ENCODE results near the gene ELFN1.

The ELFN1 gene

GRCh38 chr7:1696671-1697498 lies 26.8 kb downstream of the ELFN1 start:
- DNase-seq: no peak

DNA sequence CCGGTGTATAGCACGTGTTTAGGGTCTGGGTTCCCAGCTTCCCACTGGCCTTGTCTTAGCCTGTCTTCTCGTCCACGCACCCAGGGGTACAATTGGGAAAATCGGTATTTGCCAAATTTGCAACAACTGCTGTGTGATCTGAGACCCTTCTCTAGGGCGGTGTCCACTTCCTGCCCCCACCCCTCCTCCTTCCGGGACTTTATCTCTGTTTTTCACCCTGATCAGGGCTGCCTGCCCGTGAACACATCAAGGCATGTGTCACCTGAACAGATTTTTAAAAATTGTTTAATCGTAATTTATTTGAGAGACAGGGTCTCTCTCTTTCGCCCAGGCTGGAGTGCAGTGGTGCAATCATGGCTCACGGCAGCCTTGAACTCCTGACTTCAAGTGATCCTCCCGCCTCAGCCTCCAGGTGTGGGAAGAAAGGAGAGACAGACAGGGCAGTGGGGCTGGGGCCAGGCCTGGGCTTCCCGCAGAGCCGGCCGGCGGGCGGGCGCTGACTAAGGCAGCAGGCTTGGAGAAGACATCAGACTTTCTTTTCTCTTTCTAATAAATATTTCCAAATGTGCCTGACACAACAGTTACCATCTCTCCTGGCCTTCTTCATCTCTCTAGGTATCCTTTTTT lies 27.5 kb downstream of the ELFN1 start:
- no peak for DNase-seq

DNA sequence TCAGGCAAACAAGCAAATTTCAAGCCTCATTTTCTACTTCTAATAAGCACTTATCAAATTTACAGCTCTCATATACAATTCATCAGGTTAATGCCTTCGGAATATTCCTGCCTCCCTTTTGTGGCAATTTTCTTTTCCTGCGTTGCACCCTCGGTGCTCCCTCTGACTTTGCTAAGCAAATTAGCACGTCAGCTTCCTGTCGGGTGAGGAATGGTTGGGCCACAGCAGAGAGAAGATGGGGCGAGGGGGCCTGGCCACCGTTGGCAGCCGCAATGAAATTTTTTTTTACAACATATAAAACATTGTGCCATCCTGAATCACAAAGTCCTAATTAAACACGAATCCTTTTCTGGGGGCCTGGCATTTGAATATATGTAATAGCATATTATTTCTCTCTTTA lies 28.1 kb downstream of the ELFN1 start:
- no peak for DNase-seq

DNA sequence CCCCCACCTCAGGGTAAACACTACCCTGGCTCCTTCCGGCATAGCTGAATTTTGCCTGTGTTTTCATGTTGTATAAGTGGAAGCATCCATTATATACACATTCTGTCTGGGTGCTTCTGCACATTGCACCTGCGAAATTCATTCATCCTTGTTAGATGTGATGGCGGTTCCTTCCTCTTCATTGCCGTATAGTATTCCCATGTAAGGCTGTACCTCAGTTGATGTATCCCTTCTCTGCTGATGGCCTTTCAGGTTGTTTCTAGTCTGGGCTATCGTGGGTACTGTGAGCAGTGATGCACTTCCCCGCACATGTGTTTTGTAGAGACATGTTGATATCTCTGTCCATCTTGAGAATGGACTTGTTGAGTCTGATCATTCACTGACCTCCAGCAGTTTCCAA lies 28.9 kb downstream of the ELFN1 start:
- DNase-seq: no peak

DNA sequence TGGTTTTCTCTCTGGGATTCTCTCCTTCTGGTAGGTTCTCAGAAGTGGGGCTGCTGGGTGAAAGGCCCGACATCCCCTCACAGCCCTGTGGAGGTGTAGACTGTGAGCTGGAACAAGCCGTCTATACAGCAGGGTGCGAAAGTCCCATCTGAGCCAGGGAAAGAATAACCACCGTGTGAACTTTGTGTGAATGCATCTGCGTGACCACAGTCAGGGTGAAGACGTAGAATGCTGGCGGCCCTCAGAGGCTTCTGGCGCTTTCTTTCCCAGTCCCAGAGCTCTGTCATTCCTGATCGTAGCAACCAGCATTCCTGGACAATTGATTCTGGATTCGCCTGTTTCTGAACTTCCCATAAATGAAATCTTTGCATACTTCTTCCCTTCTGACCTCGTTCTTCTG lies 30.0 kb downstream of the ELFN1 start:
- no peak for DNase-seq

GRCh38 chr7:1700536-1701333 lies 30.7 kb downstream of the ELFN1 start:
- no peak for DNase-seq

DNA sequence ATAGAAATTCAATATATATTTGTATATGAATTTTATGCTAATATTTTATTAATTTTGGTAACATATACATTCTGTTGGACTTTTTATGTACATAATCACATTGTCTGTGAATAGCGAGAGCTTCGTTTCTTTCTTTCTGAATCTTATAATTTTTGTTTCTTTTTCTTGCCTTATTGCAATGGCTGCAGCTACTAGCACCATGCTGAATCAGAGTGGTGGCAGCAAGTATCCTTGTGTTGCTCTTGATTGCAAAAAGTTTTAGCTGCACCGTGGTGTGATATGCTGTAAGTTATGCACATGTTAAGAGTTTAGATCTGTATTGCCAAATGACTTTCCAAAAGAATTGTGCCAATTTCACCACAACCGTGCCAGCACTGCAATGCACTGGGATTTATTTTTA lies 32.6 kb downstream of the ELFN1 start:
- DNase-seq: no peak

DNA sequence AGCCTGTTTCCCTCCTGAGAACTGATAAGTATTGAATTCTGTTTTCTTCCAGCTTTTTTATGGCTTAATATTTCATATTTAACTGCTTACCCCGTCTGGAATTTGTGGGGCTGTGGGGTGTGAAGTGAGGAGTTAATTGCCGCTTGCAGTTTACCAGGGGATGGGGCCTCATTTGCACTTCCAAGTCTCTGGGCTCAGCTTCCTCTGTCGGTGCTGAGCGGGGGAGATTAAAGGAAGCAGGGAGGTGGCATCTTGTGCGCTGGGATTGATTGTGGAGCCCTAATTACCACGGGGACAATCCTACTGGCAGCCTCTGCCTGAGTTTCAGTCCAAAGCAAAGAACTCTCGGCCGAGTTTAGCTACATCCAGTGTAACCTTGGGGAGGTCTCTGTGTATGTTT lies 33.4 kb downstream of the ELFN1 start:
- DNase-seq: no peak

DNA sequence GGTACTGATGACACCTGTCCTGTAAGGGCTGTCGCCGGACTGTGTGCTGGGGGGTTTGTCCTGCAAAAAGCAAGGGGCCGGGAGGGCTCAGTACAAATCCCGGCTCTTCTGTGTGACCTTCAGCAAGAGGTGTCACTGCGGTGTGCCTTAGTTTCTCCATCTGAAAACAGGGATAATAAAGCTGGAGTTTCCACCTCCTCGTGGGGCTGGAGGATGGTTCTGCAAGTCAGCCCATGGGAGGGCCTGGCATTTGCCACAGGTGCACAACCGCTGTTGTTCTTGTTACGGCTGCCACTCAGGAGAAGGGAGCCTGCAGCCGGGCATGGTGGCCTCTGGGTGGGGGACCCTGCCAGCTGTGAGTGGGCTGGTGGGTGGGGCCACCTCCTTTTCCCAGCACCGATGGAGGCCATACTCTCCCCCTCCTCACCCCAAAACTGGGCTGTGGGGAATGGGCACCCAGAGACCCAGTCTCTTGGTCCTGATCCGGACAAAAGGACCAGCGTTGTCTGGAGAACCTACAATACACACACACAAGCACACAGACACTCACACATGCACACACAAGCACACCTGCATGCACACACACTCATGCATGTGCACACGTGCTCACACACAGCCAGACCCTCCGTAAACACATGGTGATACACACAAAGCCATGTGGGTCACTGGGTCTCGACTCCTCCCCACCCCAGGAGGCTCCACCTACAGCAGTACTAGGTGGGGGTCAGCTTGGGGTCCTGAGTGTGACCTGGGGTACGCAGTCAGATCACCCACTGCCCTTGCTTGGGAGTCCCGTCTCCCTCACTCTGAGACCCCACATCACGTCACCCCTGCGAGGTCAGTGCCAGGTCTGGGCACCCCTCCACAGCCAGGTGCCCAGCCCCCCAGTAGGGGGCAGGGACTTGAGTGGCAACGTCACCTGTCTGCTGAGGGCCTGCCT lies 34.1 kb downstream of the ELFN1 start:
- no peak for DNase-seq

GRCh38 chr7:1704811-1705738 lies 35.0 kb downstream of the ELFN1 start:
- DNase-seq: no peak

GRCh38 chr7:1705856-1706255 lies 35.8 kb downstream of the ELFN1 start:
- no peak for DNase-seq

DNA sequence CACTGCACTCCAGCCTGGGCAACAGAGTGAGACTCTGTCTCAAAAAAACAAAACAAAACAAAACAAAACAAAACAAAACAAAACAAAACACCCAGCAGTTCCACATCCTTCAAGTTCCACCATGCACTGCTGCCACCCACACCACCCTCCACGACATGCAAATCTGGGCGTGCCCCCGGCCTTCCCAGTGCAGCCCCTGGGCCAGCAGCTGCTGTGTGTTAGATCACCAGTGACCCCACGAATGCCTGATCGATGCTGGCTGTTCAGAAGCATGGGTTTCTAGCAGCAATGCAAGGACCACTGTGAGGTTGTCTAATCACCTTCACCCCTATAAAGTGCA lies 36.3 kb downstream of the ELFN1 start:
- no peak for DNase-seq

- no peak for DNase-seq
These were observed 36.9 kb downstream of the ELFN1 start for GRCh38 chr7:1706721-1707613.

- no peak for DNase-seq
These were observed 37.9 kb downstream of the ELFN1 start for GRCh38 chr7:1707756-1708595.

GRCh38 chr7:1708596-1709251 lies 38.6 kb downstream of the ELFN1 start:
- DNase-seq: no peak

DNA sequence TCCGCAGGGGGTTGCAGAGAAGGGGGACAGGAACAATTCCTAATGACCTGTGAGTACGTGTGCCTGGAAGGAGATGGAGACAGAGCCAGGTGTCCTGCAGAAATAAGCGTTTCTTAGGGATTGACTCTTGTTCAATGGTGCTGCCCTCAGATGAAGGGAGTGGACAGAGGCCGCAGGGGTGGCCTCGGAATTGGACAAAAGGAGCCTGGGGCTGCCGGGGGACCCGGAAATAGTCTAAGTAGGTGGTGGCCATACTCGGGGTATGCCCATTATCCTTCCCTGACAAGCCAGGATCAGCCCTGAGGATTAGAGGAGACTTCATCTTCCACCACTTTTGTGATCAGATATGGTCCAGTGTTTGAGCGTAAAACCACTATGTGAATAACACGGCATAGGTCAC lies 39.2 kb downstream of the ELFN1 start:
- DNase-seq: no peak

- DNase-seq: no peak
These were observed 39.8 kb downstream of the ELFN1 start for GRCh38 chr7:1709900-1710299.

DNA sequence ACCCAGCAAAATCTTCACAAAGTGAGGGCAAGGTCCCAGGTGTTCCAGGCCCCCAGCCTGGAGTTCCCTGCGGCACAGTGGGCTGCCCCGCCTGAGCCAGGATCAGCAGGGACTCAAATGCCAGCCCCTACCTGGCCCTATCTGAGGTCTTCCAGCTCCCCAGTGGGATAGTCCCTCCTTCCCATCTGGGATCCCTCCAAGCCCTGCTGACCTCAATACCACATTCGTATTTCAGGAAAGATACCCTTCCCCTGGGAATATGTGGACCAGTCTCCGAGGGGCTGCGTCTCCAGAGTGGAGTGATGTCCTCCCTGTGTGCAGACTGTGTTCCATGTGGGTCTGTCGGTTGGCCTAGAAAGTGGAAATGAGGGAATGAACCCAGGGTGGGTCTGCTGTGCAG lies 40.9 kb downstream of the ELFN1 start:
- DNase-seq: no peak

DNA sequence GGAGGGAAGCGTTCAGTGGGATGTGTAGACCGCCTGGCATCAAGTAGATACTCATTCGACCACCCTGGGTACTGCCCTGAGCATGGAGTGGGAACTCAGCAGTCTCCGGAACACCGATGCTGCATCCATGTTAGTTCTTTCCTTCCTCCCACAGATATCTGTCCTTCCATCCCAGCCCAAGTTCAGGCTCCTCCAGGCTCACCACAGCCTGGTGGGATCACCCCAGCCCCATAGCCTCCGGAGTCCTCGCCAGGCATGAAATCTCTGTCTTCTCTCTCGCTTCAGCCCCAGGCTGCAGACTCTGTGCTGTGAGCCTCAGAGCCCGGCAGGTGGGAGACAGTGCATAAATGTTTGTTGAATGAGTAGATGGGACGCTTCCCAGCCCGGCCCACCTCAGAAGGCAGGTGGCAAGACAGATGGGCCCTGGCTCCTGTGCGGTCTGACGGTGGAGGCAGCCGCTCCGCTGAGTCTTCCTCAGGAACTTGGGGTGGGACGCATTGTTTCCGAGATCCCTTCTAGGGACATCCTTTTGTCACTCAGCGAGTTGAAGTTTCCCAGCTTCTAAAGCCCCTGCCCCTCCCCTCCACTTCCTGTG lies 42.9 kb downstream of the ELFN1 start:
- DNase-seq: no peak
